SW480 (cell line): ENCODE measurements around the gene NODAL.
"Not testable (repeated sequence)": the region's sequence is repeated elsewhere in the genome, so short reads cannot be mapped to it uniquely, and the experiment has no call there.

Experiments used
- DNase-seq: peaks from one replicate; pipeline ENCODE4 v3.0.0-alpha.2; 2016; ENCODE audit warnings: low spot score

The NODAL gene

GRCh38 chr10:70441161-70441894 lies at the start of gene NODAL:
TSS of gene NODAL (minus strand) at chr10:70441681. CDS start at chr10:70441667, 14 bp downstream.
- DNase-seq: no peak

GRCh38 chr10:70490142-70490541 lies 48.7 kb upstream of the NODAL start:
- no peak for DNase-seq

- DNase-seq: no peak
Measured at GRCh38 chr10:70487824-70488223, 46.3 kb upstream of the NODAL start.

GRCh38 chr10:70483872-70484271 lies 42.4 kb upstream of the NODAL start:
- DNase-seq: not testable (repeated sequence)

GRCh38 chr10:70482982-70483760 lies 41.7 kb upstream of the NODAL start:
- no peak for DNase-seq

GRCh38 chr10:70481831-70482530 lies 40.5 kb upstream of the NODAL start:
- DNase-seq: no peak

GRCh38 chr10:70481105-70481504 lies 39.6 kb upstream of the NODAL start:
- DNase-seq: no peak

GRCh38 chr10:70480239-70480861 lies 38.9 kb upstream of the NODAL start:
- no peak for DNase-seq

GRCh38 chr10:70479626-70480238 lies 38.3 kb upstream of the NODAL start:
- DNase-seq: no peak

GRCh38 chr10:70479165-70479581 lies 37.7 kb upstream of the NODAL start:
- DNase-seq: no peak

GRCh38 chr10:70478191-70479164 lies 37.0 kb upstream of the NODAL start, which contains the start of gene PALD1:
TSS of gene PALD1 (plus strand) at chr10:70478767. CDS start at chr10:70525952, 47,185 bp downstream.
- DNase-seq: peak; percentile 76

- DNase-seq: peak; percentile 98
Measured at GRCh38 chr10:70477661-70478162, 36.2 kb upstream of the NODAL start.

- DNase-seq: no peak
Measured at GRCh38 chr10:70476249-70477035, 35.0 kb upstream of the NODAL start.

GRCh38 chr10:70475661-70476060 lies 34.2 kb upstream of the NODAL start:
- peak; percentile 52 for DNase-seq

- no peak for DNase-seq
Measured at GRCh38 chr10:70474780-70475179, 33.3 kb upstream of the NODAL start.

- DNase-seq: no peak
Measured at GRCh38 chr10:70472799-70473454, 31.4 kb upstream of the NODAL start.

GRCh38 chr10:70466951-70467350 lies 25.5 kb upstream of the NODAL start:
- no peak for DNase-seq

GRCh38 chr10:70465832-70466231 lies 24.4 kb upstream of the NODAL start:
- DNase-seq: no peak

GRCh38 chr10:70465278-70465677 lies 23.8 kb upstream of the NODAL start:
- DNase-seq: no peak
